GM20431 (cell line): ENCODE measurements around the gene PXN.

Source experiments
- in situ Hi-C: fragments of 300-500 bp; cut with MseI, MboI; formaldehyde crosslinking; loops from one replicate; pipeline ENCODE4 v1.15.0; 2020; ENCODE audit warnings: low sequenced_read_pairs; ENCODE audit not compliant: unreplicated experiment

Gene PXN

GRCh38 chr12:120265473-120266179 is at the start of gene PXN:
Gene PXN, minus strand, starts transcription at chr12:120265730. Its CDS starts 101 bp downstream, at chr12:120265629.
- in situ Hi-C loops, result no loop called here

GRCh38 chr12:120314220-120314619 is 48.7 kb upstream of the PXN start:
- in situ Hi-C loops, result no loop called here

GRCh38 chr12:120301962-120302815 is 36.7 kb upstream of the PXN start, which contains the start of gene SIRT4:
Gene SIRT4, plus strand, starts transcription at chr12:120302321. Its CDS starts 1,241 bp downstream, at chr12:120303562.
- in situ Hi-C loops, result no loop called here

- in situ Hi-C loops, result no loop called here
These were observed 27.4 kb upstream of the PXN start, which contains the start of gene RNU4-1 for GRCh38 chr12:120292661-120293531. Gene RNU4-1, minus strand, starts transcription at chr12:120293237.

- in situ Hi-C loops, result no loop called here
These were observed 26.8 kb upstream of the PXN start for GRCh38 chr12:120292411-120292660.

GRCh38 chr12:120290609-120291305 is 25.2 kb upstream of the PXN start:
- in situ Hi-C loops, result no loop called here

GRCh38 chr12:120287491-120287890 is 22.0 kb upstream of the PXN start:
- in situ Hi-C loops, result no loop called here

GRCh38 chr12:120286768-120287490 is 21.4 kb upstream of the PXN start:
- in situ Hi-C loops, result no loop called here

GRCh38 chr12:120284381-120284780 is 18.9 kb upstream of the PXN start:
- in situ Hi-C loops, result no loop called here

- in situ Hi-C loops, result no loop called here
These were observed 17.8 kb upstream of the PXN start for GRCh38 chr12:120283318-120283717.

GRCh38 chr12:120278137-120279069 is 12.9 kb upstream of the PXN start:
- in situ Hi-C loops, result loop anchor here (10.0 kb wide), 1 partner anchor 54 kb away; no protein-coding TSS in a partner anchor

- in situ Hi-C loops, result loop anchor here (10.0 kb wide), 1 partner anchor 52 kb away; no protein-coding TSS in a partner anchor
These were observed 11.2 kb upstream of the PXN start for GRCh38 chr12:120276734-120277133.

GRCh38 chr12:120267736-120268135 is 2.2 kb upstream of the PXN start:
- in situ Hi-C loops, result no loop called here

- in situ Hi-C loops, result no loop called here
These were observed 795 bp upstream of the PXN start for GRCh38 chr12:120266180-120266870.

- in situ Hi-C loops, result no loop called here
These were observed 542 bp downstream of the PXN start for GRCh38 chr12:120264904-120265472.

- in situ Hi-C loops, result no loop called here
These were observed 1.2 kb downstream of the PXN start for GRCh38 chr12:120264086-120264903.
